Ecto neural progenitor cell (in vitro differentiated cells): ENCODE measurements around the gene AMIGO2.
A peak's percentile ranks its signal among the peaks of the same experiment; 100 is the strongest.
"Not testable (repeated sequence)": the region's sequence is repeated elsewhere in the genome, so short reads cannot be mapped to it uniquely, and the experiment has no call there.

ENCODE experiments used
- DNase-seq: peaks from one replicate; pipeline ENCODE4 v3.0.0-alpha.2; 2018; ENCODE audit warnings: low spot score

The AMIGO2 gene

DNA sequence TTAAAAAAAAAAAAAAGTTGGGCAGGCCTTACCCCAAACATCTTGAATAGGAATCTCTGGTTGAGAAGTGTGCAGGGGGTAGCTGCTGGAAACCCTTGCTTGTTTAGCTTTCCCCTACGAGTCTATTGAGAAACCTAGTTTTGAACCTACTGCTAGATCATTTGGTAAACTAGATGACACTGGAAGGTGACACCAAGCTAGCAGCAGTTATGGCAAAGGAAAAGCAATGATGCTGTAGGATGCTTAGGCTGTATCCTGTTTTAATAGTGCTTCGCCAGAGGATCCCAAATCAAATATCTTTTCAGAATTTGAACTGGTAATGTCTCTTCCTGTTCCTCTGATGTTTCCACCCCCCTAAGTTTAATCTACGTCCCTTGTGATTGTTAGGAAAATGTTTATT, 5.8 kb downstream of the AMIGO2 start:
- DNase-seq, result no peak

DNA sequence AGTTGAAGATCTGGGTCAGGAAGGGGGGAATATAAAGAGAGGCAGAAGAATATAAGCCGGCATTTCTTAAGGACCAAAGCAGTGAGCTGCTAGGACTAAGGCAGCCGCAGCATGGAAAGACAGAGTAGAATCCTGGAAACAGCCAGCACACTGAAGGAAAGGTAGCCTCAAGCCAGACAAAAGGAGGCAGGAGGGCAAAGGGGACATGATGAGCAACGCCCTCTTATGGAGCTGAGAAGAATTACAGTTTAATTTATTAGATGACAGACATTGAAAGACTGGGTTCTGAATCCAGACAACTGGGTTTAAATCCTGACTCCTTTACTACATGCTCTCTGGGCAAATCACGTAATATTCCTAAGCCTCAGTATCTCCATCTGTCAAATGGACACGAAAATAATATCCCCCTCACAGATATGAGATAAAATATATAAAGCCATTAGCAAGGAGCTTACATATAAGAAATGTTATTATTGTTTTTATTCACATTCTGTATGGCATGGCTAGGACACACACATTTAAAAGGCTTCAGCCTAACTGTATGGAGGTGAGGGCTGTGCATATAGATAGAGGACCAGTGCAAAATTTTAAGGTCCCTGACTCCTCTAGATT, 8.4 kb downstream of the AMIGO2 start:
- DNase-seq, result no peak

DNA sequence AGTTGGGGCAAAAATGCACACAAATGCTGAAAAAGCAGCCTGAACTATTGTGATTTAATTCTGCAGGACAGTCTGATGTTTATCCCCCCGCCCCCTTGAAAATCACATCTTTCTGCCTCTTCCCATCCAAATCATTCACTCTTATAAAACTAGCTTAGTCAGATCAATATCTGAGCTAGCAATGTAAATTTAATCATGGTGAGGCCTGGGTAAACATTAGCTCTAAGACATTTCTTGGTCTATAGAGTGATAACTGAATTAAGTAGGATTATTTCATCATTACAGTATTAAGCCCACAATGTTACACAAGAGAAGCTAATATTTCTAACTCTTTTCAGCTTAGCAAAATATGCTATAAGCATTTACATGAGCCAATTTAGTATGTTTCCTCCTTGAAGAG, 9.4 kb downstream of the AMIGO2 start:
- DNase-seq, result no peak

DNA sequence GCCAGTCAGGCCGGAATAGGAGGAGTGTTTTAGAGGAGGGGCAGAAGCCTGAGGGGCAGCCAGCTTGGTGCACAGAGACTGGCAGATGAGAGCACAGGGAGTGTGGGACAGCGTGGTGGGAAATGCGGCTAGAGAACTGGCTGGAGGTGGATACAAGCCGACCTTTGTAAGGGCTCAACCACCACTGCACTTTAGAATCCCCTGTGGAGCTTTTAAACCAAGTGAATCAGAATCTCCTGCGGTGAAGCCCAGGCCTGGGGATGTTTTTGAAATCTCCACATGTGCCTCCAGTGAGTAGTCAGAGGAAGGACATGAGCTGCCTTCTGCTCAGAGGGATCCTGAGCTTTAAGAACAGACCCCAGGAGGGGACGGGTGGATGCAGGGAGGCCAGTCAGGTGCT, 11.2 kb downstream of the AMIGO2 start:
- peak; percentile 63 for DNase-seq

DNA sequence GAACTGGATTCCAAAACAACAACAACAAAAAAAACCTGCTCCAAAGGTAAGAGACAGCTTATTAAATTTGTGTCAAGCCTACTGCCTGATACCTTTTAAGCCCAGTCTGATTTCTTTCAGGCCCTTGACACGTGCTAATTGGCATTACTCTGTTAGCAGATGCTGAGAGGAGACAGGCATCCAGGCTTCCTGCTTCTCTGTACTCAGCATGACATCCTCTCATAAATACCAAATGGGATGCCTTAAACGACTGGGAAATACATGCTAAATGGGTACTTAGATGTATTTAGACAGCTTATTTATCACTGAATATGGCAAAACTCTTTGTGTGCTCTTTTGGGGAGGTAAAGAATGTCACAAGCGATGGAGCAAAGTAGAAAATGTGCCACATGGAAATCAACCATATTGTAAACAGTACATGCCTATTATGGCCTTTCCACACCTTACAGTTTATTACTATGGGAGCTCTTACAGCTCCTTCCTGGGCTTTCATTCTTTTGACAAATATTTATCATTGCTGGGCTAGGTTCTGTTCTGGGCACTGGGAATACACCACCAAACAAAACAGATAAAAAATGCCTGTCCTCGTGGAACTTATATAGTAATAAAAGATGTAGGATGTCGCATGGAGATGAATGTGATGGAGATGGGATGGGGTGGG, 11.9 kb downstream of the AMIGO2 start:
- DNase-seq, result no peak

DNA sequence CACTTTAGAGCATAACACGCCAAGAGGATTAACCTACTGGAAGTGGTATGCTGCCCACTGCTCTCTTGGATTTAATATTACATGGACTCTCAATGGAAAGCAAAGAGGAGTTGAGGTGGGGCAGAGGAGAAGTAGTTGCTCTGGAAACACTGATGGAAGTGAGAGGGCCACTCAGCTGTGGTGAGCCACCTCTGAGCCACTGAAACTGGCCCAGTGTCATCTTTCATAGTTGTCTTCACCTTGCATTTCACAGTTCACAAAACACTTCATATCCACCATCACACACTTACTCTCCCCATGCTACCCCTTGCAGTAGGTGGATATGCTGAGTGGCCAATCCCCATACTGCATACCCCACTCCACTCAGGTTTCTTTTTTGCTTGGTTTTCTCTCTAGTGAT, 12.6 kb downstream of the AMIGO2 start:
- no peak for DNase-seq

DNA sequence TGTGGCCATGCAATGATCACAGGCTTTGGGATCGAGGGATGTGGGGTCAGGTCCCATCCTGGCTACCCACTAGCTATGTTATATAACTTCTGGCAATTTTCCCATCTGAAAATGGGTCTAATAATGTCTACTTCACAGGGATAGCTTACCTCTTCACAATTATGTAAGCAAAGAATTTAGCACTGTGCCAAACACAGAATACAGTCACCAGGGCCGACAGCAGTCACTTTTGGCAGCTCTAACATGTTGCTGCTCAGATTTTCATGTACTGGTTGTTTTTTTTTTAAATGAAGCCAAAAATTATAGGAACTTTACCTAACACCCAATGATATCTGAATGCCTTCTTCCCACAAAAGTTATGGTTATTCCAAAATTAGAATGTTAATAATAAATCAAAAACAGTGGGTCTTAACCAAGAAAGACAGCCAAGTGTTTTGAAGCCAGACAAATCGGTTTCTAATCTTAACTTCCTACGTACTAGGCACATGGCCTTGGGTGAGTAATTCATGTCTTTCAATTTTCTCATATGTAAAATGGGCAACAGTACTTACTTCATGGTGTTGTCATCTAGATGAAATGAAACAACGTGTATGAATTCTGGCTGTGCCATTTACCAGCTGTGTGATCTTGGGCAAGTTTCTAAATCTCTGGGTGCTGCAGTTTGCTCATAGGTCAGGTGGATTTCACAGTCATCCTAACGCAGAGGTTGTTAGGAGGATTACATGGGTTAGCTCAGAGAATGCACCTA, 13.3 kb downstream of the AMIGO2 start:
- DNase-seq, result no peak

DNA sequence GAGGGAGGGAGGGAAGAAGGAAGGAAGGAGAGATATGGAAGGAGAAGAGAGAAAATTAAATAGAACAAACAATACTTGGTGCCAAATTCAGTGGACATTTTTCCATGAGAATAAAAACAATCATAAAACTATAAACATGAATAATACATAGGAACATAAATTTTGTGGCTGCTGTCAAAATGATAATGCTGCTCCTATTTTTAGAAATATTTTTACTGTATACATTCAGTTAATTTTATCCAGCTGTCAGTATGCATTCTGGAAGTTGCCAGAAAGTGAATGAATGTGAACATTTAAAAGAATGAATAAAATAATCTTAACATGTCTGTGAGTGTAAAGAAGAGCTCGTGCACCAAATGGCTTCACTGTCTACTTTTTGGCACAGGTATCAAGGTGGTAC, 14.2 kb downstream of the AMIGO2 start:
- DNase-seq, result no peak

DNA sequence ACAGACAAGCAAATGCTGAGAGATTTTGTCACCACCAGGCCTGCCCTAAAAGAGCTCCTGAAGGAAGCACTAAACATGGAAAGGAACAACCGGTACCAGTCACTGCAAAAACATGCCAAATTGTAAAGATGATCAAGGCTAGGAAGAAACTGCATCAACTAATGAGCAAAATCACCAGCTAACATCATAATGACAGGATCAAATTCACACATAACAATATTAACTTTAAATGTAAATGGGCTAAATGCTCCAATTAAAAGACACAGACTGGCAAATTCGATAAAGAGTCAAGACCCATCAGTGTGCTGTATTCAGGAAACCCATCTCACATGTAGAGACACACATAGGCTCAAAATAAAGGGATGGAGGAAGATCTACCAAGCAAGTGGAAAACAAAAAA, 21.1 kb downstream of the AMIGO2 start:
- not testable (repeated sequence) for DNase-seq

DNA sequence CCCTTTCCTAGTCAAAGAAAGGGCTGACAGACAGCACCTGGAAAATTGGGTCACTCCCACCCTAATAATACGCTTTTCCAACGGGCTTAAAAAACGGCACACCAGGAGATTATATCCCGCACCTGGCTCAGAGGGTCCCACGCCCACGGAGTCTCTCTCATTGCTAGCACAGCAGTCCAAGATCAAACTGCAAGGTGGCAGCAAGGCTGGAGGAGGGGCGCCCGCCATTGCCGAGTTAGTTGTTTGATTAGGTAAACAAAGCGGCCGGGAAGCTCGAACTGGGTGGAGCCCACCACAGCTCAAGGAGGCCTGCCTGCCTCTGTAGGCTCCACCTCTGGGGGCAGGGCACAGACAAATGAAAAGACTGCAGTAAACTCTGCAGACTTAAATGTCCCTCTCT, 22.8 kb downstream of the AMIGO2 start:
- DNase-seq, result not testable (repeated sequence)

DNA sequence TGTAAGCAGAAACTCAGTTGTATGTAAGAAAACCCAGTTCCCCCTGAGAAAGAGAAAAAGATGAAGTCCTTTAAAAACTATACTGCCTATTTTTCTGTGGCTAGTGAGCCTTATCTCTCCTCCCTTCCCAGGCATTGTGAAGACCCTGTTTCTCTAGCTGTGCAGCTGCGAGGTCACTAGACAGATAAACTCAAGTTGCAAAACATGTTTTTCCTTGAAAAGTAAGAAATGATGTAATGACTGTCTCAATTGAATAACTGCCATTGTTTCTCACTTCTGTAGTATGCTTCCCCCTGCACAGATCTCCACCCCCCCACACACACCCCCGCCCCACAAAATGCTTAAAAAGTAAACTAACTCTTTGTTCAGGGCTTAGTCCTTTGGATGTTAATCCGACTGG, 23.9 kb downstream of the AMIGO2 start:
- not testable (repeated sequence) for DNase-seq

DNA sequence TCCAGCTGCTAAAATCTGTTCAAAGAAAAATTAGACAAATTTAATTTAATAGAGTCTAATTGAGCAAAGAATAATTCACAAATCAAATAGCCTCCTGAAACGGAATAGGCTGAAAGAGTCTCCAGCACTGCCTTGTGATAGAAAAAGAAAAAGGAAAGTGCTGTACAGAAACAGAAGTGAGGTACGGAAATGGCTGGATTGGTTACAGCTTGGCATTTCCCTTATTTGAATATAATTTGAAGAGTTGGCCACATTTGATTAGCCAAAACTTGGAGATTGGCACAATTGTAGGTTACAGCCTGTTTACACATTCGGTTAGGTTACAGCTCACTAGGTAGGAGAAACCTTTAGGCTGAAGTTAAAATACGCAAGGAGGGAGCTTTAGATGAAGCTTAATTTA, 25.1 kb downstream of the AMIGO2 start:
- no peak for DNase-seq

DNA sequence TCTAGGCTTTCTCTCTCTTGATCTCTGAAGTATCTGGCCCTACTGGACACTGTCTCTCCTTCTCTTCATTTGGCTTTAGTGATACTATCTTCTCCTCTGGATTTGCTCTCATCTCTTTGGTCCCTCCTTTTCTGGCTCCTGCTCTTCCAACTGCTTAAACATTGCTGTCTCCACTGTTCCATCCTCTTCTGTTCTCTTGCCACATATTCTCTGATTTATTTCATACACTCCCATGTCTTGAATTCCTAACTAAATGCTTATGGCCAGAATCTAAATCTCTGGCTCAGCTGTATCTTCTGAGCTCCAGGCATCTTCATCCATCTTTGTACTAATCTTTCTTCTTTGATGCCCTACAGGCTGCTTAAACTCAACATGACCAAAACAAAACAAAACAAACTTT, 25.8 kb downstream of the AMIGO2 start:
- no peak for DNase-seq

DNA sequence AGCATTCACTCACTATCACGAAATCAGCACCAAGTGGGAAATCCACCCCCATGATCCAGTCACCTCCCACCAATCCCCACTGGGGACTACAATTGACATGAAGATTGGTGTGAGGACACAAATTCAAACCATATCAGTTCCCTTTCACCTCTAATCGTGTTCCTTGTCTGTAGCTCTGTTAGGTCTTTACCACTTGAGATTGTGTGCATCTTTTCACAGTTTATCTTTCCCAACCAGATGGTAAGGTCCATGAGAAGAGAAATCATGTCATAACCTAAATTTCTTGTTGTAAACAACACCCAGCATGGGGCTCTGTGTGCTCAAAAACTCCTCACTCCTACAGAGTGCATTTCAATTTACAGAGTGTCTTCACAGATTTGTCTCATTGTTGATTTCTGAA, 27.5 kb downstream of the AMIGO2 start:
- DNase-seq, result no peak

DNA sequence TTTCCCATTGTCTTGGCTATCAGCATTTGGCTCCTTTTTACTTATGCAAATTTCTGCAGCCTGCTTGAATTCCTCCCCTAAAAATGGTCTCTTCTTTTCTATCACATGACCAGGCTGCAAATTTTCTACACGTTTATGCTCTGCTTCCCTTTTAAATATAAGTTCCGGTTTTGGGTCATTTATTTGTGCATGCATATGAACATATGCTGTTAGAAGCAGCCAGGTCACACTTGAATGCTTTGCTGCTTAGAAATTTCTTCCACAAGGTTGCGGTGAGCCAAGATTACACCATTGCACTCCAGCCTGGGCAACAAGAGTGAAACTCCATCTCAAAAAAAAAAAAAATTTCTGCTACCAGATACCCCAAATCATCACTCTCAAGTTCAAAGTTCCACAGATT, 28.5 kb downstream of the AMIGO2 start:
- not testable (repeated sequence) for DNase-seq

DNA sequence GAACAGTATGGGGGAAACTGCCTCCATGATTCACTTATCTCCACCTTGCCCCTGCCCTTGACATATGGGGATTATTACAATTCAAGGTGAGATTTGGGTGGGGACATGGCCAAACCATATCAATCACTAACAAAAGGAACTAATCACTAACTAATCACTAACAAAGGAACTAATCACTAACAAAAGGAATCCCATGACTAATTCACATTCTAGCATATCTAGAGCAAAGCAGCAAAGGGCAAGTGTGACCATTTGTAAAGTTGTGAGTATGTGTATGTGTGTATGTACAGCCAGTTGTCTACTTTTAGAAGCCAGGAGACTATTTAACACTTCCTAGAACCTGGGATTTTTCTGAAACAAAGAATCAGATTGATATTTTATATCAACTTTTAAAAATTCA, 31.2 kb downstream of the AMIGO2 start:
- DNase-seq, result no peak

DNA sequence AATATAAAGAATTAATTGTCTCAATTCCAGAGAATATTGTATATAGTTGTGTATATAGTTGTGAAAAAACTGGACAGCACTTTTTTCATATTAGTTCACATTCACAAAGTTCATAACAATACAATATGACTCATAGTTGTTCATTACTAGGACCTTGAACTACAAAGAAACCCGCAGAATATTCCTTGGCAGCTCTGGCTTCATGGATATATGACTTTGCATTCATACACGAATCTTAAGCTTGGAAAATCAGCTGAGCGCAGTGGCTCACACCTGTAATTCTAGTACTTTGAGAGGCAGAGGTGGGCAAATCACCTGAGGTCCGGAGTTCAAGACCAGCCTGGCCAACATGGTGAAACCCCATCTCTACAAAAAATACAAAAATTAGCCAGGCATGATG, 38.4 kb downstream of the AMIGO2 start:
- no peak for DNase-seq

DNA sequence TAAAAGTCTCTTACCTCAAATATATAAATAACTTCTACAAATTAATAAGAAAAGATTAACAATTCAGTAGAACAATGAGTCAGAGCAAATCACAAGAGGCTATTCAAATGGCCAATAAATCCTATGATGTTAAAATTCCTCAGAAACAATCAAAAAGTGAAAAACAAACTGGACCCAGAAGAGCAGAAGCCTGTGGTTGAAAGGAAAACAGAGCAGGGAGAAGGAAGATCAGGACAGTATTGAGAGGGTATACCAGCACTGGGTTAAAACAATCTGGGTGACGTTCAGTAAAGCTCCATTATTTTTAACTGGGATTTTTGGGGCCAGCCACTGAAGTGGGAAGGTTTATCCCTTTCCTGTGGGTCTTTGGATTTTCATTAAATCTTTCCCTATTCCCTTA, 40.0 kb downstream of the AMIGO2 start:
- DNase-seq, result no peak

DNA sequence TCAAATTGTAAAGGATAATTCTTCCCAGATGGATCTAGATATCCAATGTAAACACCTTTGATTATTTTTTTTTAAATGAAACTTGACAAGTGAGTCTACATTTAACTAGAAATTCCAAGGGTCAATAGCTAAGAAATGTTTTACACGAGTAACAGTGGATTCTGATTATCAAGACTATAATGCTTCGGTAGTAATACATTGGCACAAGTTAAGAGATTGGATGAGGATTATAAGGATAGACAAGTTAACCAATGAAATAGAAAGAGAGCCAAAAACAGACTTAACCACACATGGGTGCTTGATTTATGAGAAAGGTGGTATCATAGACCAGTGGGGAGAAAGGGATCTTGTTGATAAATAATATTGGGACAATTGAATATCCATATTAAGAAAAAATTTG, 40.7 kb downstream of the AMIGO2 start:
- no peak for DNase-seq

DNA sequence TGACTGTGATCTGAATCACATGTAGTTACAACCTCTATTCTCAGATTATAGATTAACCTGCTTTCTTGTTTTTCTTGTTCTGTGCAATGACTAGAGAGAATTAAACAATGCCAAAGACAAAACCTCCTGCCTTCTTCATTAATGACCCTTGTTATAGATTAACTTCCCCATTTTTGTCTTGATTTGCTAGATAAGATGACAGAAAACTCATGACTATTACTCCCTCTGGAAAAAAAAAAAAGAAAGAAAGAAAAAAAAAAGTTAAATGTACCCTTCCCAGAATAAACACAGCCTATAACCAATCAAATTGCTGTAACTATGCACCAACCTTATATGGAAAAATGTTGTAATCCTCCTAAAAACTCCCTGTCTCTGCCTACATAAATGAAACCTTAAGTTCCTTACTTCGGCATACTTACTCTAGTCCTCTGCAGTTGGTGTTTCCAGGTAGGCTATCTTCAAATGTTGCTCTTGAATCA, 41.5 kb downstream of the AMIGO2 start:
- DNase-seq, result no peak

DNA sequence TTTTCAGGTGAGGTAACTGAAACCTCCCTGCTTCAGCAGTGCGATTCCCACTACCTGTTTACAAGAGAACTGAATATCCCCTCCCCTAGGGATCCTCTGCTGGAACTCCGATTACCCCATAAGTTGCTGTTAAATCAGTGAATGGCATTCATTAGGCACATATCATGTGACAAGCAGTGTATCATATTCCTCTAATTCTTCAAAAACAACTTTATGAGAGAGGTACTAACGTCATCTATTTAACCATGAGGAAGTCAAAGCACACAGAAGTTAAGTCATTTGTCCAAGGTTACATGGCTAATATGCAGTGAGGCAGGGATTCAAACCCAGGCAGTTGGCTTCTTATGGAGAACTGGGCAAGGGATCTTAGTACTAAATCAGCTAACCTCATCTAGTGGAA, 44.3 kb downstream of the AMIGO2 start:
- DNase-seq, result no peak

DNA sequence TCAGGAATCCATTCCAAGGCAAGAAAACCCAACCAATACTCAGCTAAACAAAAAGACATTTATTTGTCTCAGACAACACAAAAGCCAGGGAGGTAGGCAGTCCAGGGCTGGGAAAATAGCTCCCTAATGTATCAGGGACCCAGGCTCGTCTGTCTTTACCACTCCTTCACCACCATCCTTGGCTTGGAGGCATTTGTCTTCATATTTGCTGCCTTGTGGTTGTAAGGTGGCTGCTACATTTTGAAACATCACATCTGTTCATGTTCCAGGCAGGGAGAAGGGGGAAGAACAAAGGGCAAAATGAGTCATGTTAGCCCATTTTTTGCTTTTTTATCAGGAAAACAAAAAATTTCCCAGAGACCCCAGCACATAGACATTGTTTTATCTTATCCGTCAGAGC, 45.1 kb downstream of the AMIGO2 start:
- DNase-seq, result no peak

DNA sequence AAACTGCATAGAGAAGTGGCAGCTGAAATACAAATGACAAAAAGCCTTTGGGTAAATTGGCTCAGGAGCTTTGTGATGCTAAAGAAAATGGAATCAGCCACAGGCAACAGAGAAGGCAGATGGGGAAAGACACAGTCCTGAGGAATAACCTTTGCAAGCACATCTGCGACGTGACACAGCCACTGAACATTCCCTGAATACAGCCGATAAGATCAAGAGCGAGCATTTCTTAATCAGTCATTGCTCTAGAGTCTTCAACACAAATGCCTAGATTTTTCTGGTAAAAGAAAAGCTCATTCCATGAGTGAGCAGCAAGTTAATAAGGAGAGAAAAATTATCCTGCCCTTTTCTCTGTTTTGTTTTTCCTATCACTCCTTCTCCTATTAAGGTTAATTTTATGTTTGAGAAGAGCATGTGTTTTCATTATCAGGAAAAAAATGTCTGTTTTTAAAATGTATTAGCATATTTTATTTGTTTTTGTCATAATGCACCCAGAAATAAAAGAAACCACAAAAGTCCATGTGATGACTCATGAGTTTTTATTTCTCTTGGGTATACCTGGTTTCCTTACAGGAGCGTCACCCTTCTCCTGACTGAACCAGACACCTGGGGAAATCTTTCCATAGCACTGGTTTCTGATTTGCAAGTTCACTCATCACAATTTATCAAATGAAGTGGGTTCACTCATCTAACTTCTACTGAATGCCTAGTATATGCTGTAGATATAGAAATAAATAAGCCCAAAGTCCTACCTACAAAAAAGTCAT, 45.8 kb downstream of the AMIGO2 start:
- no peak for DNase-seq
